GM12878 (cell line): ENCODE results near the gene TBC1D19. TPM values are rescaled to one million over a fixed set of nuclear protein-coding genes. Genes with fewer than 3 reads are reported as not detected.
"Not testable (repeated sequence)": the region's sequence is repeated elsewhere in the genome, so short reads cannot be mapped to it uniquely, and the experiment has no call there.

Experiments used
- ATAC-seq: fragments of 200-7000 bp; cut with Tn5 transposase; 3 replicates; pipeline ENCODE4 v1.9.1; 2020; ENCODE audit warnings: mild to moderate bottlenecking, moderate library complexity
- BruUV-seq: library from RNA; stranded (reverse); fragments of 400-500 nt; replicated peaks from 2 replicates; lab custom pipeline; 2021; lab: Mats Ljungman, UMichigan
- CTCF ChIA-PET: fragments of 300-600 bp; sonication (Branson Sonifier 250); formaldehyde crosslinking; extraction: SDS; loops from one replicate; lab custom pipeline; 2021; ENCODE audit warnings: inconsistent platforms; lab: Yijun Ruan, JAX
- POLR2A ChIA-PET: fragments of 350-600 bp; formaldehyde crosslinking; extraction: SDS; loops from one replicate; lab custom pipeline; 2021; ENCODE audit warnings: inconsistent platforms; lab: Charles Lee
- RAD21 ChIA-PET: fragments of 300-600 bp; sonication (Branson Sonifier 250); formaldehyde crosslinking; loops from one replicate; lab custom pipeline; 2023; ENCODE audit warnings: antibody characterized with exemption; ENCODE audit not compliant: unreplicated experiment; lab: Charles Lee
- SMC1A ChIA-PET: fragments of 300-600 bp; sonication (Branson Sonifier 250); formaldehyde crosslinking; loops from one replicate; lab custom pipeline; 2023; ENCODE audit not compliant: unreplicated experiment, uncharacterized antibody; lab: Charles Lee
- DNase-seq: peaks from one replicate; pipeline ENCODE4 v3.0.0-alpha.2; 2011; ENCODE audit warnings: low read depth, low spot score
- FAIRE-seq: peaks from 3 replicates; lab custom pipeline; 2011; peaks lifted over from hg19 to GRCh38; lab: Jason Lieb, UNC
- H2AFZ ChIP-seq: 2 replicates; pipeline ENCODE4 v1.6.0; 2011; ENCODE audit warnings: low read depth, low read length, control low read depth; ENCODE audit not compliant: control insufficient read depth
- H3K27ac ChIP-seq: 2 replicates; pipeline ENCODE4 v1.5.1; 2011; ENCODE audit warnings: control low read depth; ENCODE audit not compliant: control insufficient read depth, insufficient read depth
- H3K27me3 ChIP-seq, 2 experiments: replicated peaks in 1 of 2; 2 replicates each; pipeline versions ENCODE4 v1.6.0 to v1.6.1; 2011; ENCODE audit warnings: low read length in 1 of 2; ENCODE audit not compliant: control insufficient read depth in 2 of 2, insufficient read depth in 2 of 2
- H3K36me3 ChIP-seq, 2 experiments: 2 replicates each; pipeline ENCODE4 v1.5.1; 2011; ENCODE audit warnings: low read length in 1 of 2; ENCODE audit not compliant: control insufficient read depth in 2 of 2, insufficient read depth in 2 of 2
- H3K4me1 ChIP-seq: 2 replicates; pipeline ENCODE4 v1.6.1; 2011; ENCODE audit warnings: mild to moderate bottlenecking, low read length, moderate library complexity, mixed read lengths; ENCODE audit not compliant: control insufficient read depth, insufficient read depth
- H3K4me2 ChIP-seq: 2 replicates; pipeline ENCODE4 v1.6.0; 2011; ENCODE audit warnings: control low read depth; ENCODE audit not compliant: control insufficient read depth, insufficient read depth
- H3K4me3 ChIP-seq: fragments of 200-600 bp; sonication (generic); 2 replicates; pipeline ENCODE4 v1.5.1; 2016
- H3K79me2 ChIP-seq: 2 replicates; pipeline ENCODE4 v1.6.0; 2011; ENCODE audit warnings: low read length; ENCODE audit not compliant: control insufficient read depth, insufficient read depth
- H3K9ac ChIP-seq: 2 replicates; pipeline ENCODE4 v1.8.0; 2011; ENCODE audit warnings: low read length, control low read depth, mixed read lengths; ENCODE audit not compliant: control insufficient read depth, insufficient read depth
- H3K9me3 ChIP-seq: replicated peaks from 3 replicates; pipeline ENCODE4 v1.5.1; 2011; ENCODE audit warnings: mild to moderate bottlenecking, low read length; ENCODE audit not compliant: control insufficient read depth, insufficient read depth
- H4K20me1 ChIP-seq: 2 replicates; pipeline ENCODE4 v1.6.0; 2011; ENCODE audit not compliant: control insufficient read depth, insufficient read depth
- BRCA1 ChIP-seq: IDR thresholded peaks from 2 replicates; pipeline ENCODE4 v1.6.1; 2011; ENCODE audit warnings: low read depth, low read length, improper control_type of control experiment
- RBBP5 ChIP-seq: fragments of 200-600 bp; sonication (generic); conservative IDR thresholded peaks from 2 replicates; pipeline ENCODE4 v1.6.1; 2016
- STAT1 ChIP-seq: fragments of 450-650 bp; conservative IDR thresholded peaks from 2 replicates; pipeline ENCODE4 v1.6.1; 2014; ENCODE audit warnings: antibody characterized with exemption, mild to moderate bottlenecking
- WGBS: methylation state at CpG from one replicate; pipeline ENCODE4 v1.1.6; 2016; ENCODE audit warnings: low lambda C conversion rate; ENCODE audit not compliant: insufficient replicate concordance, insufficient coverage; ENCODE audit errors: missing lambda C conversion rate; 5-methylcytosine and 5-hydroxymethylcytosine counted together
- in situ Hi-C: fragments of 300-500 bp; cut with MboI; formaldehyde crosslinking; loops from 9 replicates; pipeline ENCODE4 v1.14.3; 2018; ENCODE audit warnings: mixed read lengths
- intact Hi-C: fragments of 100-400 bp; cut with micrococcal nuclease; formaldehyde crosslinking; loops from one replicate; pipeline ENCODE4 v1.14.2; 2022; ENCODE audit not compliant: unreplicated experiment
- polyA plus RNA-seq, 11 experiments: library from polyadenylated mRNA; depleted of rRNA in 4 of 11; unstranded in 6 of 11; stranded (reverse) in 5 of 11; fragments of >200 nt; fragmentation: Nextera tagmentation in 4 of 11; fragmentation: Illumina TruSeq in 1 of 11; extraction: Ambion mirVana in 4 of 11; extraction: Trizol in 1 of 11; gene quantifications; 1 replicate in 1 of 11; 2 replicates in 10 of 11; pipeline versions ENCODE4 v1.2.1 to v1.2.3, GENCODE V29; 2011 to 2016; ENCODE audit warnings: inconsistent platforms in 2 of 11, missing spikeins in 2 of 11, low read depth in 1 of 11
- total RNA-seq, 4 experiments: library from RNA; depleted of rRNA in 3 of 4; stranded (reverse); fragments of >200 nt in 3 of 4; fragmentation: Illumina TruSeq in 1 of 4; extraction: Trizol in 1 of 4; gene quantifications; 2 replicates each; pipeline versions ENCODE4 v1.2.1 to v1.2.3, GENCODE V29; 2013 to 2021
- TF ChIP-seq, protein P1 (sequence below): fragments of 450-650 bp; IDR thresholded peaks from 2 replicates; pipeline ENCODE4 v1.6.1; 2016; ENCODE audit warnings: mild to moderate bottlenecking

TBC1D19 gene
- total and polyA plus RNA-seq, 10 of the 15 experiments (the other 5 are each of a cell fraction or from before 2014, with no cell fraction given) = 0.29 to 3.9 (median 2.1) TPM

- TF ChIP-seq, protein P1, sequence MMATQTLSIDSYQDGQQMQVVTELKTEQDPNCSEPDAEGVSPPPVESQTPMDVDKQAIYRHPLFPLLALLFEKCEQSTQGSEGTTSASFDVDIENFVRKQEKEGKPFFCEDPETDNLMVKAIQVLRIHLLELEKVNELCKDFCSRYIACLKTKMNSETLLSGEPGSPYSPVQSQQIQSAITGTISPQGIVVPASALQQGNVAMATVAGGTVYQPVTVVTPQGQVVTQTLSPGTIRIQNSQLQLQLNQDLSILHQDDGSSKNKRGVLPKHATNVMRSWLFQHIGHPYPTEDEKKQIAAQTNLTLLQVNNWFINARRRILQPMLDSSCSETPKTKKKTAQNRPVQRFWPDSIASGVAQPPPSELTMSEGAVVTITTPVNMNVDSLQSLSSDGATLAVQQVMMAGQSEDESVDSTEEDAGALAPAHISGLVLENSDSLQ = no peak
- TF ChIP-seq RBBP5 = no peak
Measured at GRCh38 chr4:26589705-26590104, 5.8 kb downstream of the TBC1D19 start (continued).

- TF ChIP-seq BRCA1 (no peak), STAT1 (no peak)
- TF ChIP-seq, all 136 proteins: peak for 0
- Histone ChIP-seq H3K79me2 (no peaks in the 10 kb centered on the region), H3K27ac (no peak overlapping the region), H4K20me1 (no peaks in the 10 kb centered on the region), H3K9ac (no peak overlapping the region), H3K27me3 (no peaks in the 10 kb centered on the region), H3K36me3 (no peaks in the 10 kb centered on the region), H3K4me2 (no peak overlapping the region), H3K4me3 (no peak overlapping the region), H3K4me1 (no peaks in the 10 kb centered on the region), H3K9me3 (no peaks in the 10 kb centered on the region), H2AFZ (no peak overlapping the region)
- SMC1A ChIA-PET = no interaction called here
- DNase-seq (no peak), FAIRE-seq (peak; percentile 61), ATAC-seq (no peak)
- no TSS peak for BruUV-seq
- POLR2A ChIA-PET = interaction anchor here (0.6 kb wide), 1 partner anchor 316 kb away, joined by 3 read pairs; no protein-coding TSS in a partner anchor
- CTCF ChIA-PET = interaction anchor here (0.6 to 1.2 kb wide), 2 partner anchors 12 to 22 kb away, joined by 4 to 6 read pairs; no protein-coding TSS in a partner anchor
- 35% methylated on average over 2 of the region's 2 CpGs for WGBS
- in situ Hi-C loops = no loop called here
- intact Hi-C loops = no loop called here
- RAD21 ChIA-PET = no interaction called here
Measured at GRCh38 chr4:26590639-26591038, 6.8 kb downstream of the TBC1D19 start.

GRCh38 chr4:26593557-26593956 is 9.7 kb downstream of the TBC1D19 start:
- H4K20me1 ChIP-seq, in situ Hi-C loops, ATAC-seq, H3K27ac ChIP-seq, POLR2A ChIA-PET, H3K79me2 ChIP-seq, BruUV-seq, CTCF ChIA-PET, DNase-seq, intact Hi-C loops, H3K27me3 ChIP-seq, H3K9me3 ChIP-seq, H3K4me1 ChIP-seq, RAD21 ChIA-PET, H3K4me3 ChIP-seq, H3K36me3 ChIP-seq, H3K4me2 ChIP-seq, SMC1A ChIA-PET, H3K9ac ChIP-seq, FAIRE-seq, H2AFZ ChIP-seq: not testable (repeated sequence)
- 33% methylated on average over 3 of the region's 3 CpGs for WGBS
